Body of pancreas (tissue), 4 donors: ENCODE measurements around the gene APC2.

Experiments
- POLR2A ChIP-seq, 3 donors: fragments of 450-650 bp; IDR thresholded peaks; one replicate each; pipeline ENCODE4 v1.6.1; 2016; ENCODE audit warnings: antibody characterized with exemption in 3 of 3, mild to moderate bottlenecking in 2 of 3
- TF ChIP-seq, protein P1 (sequence below), 7 experiments: fragments of 450-650 bp in 4 of 7; fragments of 200-600 bp in 3 of 7; sonication (generic) in 3 of 7; IDR thresholded peaks; one replicate each; pipeline ENCODE4 v1.5.1; 2016 to 2019; ENCODE audit warnings: antibody characterized with exemption in 7 of 7

GRCh38 chr19:1445185-1445931, 4.6 kb upstream of the APC2 start:
- TF ChIP-seq, protein P1, sequence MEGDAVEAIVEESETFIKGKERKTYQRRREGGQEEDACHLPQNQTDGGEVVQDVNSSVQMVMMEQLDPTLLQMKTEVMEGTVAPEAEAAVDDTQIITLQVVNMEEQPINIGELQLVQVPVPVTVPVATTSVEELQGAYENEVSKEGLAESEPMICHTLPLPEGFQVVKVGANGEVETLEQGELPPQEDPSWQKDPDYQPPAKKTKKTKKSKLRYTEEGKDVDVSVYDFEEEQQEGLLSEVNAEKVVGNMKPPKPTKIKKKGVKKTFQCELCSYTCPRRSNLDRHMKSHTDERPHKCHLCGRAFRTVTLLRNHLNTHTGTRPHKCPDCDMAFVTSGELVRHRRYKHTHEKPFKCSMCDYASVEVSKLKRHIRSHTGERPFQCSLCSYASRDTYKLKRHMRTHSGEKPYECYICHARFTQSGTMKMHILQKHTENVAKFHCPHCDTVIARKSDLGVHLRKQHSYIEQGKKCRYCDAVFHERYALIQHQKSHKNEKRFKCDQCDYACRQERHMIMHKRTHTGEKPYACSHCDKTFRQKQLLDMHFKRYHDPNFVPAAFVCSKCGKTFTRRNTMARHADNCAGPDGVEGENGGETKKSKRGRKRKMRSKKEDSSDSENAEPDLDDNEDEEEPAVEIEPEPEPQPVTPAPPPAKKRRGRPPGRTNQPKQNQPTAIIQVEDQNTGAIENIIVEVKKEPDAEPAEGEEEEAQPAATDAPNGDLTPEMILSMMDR (IDR thresholded peaks at IDR 0.05): peak; percentile 64 to 93 (median 87)
- TF ChIP-seq POLR2A (IDR thresholded peaks at IDR 0.05): no peak
